NCI-H526 (cell line): Measurements from ENCODE around the gene CACHD1.

Experiments used
- DNase-seq, 2 experiments: peaks; one replicate each; lab custom pipeline; 2025; lab: John Stamatoyannopoulos, UW

The CACHD1 gene

GRCh38 chr1:64523413-64524337 lies 53.7 kb downstream of the CACHD1 start:
- no peak for DNase-seq

- no peak for DNase-seq
These were observed 54.7 kb downstream of the CACHD1 start for GRCh38 chr1:64524614-64525013.

GRCh38 chr1:64525116-64525686 lies 55.3 kb downstream of the CACHD1 start:
- no peak for DNase-seq

GRCh38 chr1:64526312-64526711 lies 56.4 kb downstream of the CACHD1 start:
- DNase-seq = no peak

GRCh38 chr1:64527165-64527564 lies 57.2 kb downstream of the CACHD1 start:
- DNase-seq = no peak

- no peak for DNase-seq
These were observed 57.9 kb downstream of the CACHD1 start for GRCh38 chr1:64527786-64528185.

- peak in 1 of 2 experiments; percentile 21 for DNase-seq
These were observed 61.2 kb downstream of the CACHD1 start for GRCh38 chr1:64530969-64531692.

GRCh38 chr1:64532646-64533045 lies 62.7 kb downstream of the CACHD1 start:
- DNase-seq = no peak

GRCh38 chr1:64535938-64536835 lies 66.3 kb downstream of the CACHD1 start:
- DNase-seq = no peak

- DNase-seq = no peak
These were observed 67.0 kb downstream of the CACHD1 start for GRCh38 chr1:64536836-64537490.

GRCh38 chr1:64537942-64538341 lies 68.0 kb downstream of the CACHD1 start:
- peak; percentile 16 to 35 for DNase-seq

- no peak for DNase-seq
These were observed 68.5 kb downstream of the CACHD1 start for GRCh38 chr1:64538389-64538788.

- DNase-seq = no peak
These were observed 69.4 kb downstream of the CACHD1 start for GRCh38 chr1:64539289-64539688.

GRCh38 chr1:64539781-64540218 lies 69.9 kb downstream of the CACHD1 start:
- no peak for DNase-seq

GRCh38 chr1:64540265-64540791 lies 70.4 kb downstream of the CACHD1 start:
- no peak for DNase-seq

- DNase-seq = no peak
These were observed 72.2 kb downstream of the CACHD1 start for GRCh38 chr1:64542118-64542517.

- DNase-seq = no peak
These were observed 73.9 kb downstream of the CACHD1 start for GRCh38 chr1:64543831-64544230.

GRCh38 chr1:64545118-64545843 lies 75.4 kb downstream of the CACHD1 start:
- DNase-seq = no peak

GRCh38 chr1:64546013-64546412 lies 76.1 kb downstream of the CACHD1 start:
- no peak for DNase-seq
